MM.1S (cell line): ENCODE results near the gene CLEC3B.
A peak's percentile ranks its signal among the peaks of the same experiment; 100 is the strongest.

Experiments
- DNase-seq: peaks from one replicate; pipeline ENCODE4 v3.0.0-alpha.2; 2015
- H2AFZ ChIP-seq: fragments of 300-600 bp; sonication (generic); 2 replicates; pipeline ENCODE4 v1.6.0; 2016; ENCODE audit warnings: antibody characterized with exemption, low read length
- H3F3A ChIP-seq: fragments of 300-600 bp; sonication (generic); 2 replicates; pipeline ENCODE4 v1.6.1; 2016; ENCODE audit warnings: mild to moderate bottlenecking, antibody characterized with exemption, low read length, moderate library complexity, mixed read lengths; ENCODE audit not compliant: insufficient read depth
- H3K27ac ChIP-seq: fragments of 300-600 bp; sonication (generic); 2 replicates; pipeline ENCODE4 v1.5.1; 2016; ENCODE audit warnings: mild to moderate bottlenecking, low read length
- H3K27me3 ChIP-seq: fragments of 300-600 bp; sonication (generic); replicated peaks from 2 replicates; pipeline ENCODE4 v1.6.0; 2016; ENCODE audit warnings: low read length; ENCODE audit not compliant: insufficient read depth
- H3K36me3 ChIP-seq: fragments of 300-600 bp; sonication (generic); replicated peaks from 2 replicates; pipeline ENCODE4 v1.6.1; 2016; ENCODE audit warnings: mild to moderate bottlenecking, low read length, mixed read lengths; ENCODE audit not compliant: insufficient read depth
- H3K4me1 ChIP-seq: fragments of 300-600 bp; sonication (generic); 2 replicates; pipeline ENCODE4 v1.6.1; 2016; ENCODE audit warnings: low read length, mixed read lengths
- H3K4me2 ChIP-seq: fragments of 300-600 bp; sonication (generic); 2 replicates; pipeline ENCODE4 v1.6.0; 2016; ENCODE audit warnings: low read depth, low read length
- H3K4me3 ChIP-seq: fragments of 300-600 bp; sonication (generic); 2 replicates; pipeline ENCODE4 v1.5.1; 2016; ENCODE audit warnings: low read length, mixed read lengths
- H3K79me2 ChIP-seq: fragments of 300-600 bp; sonication (generic); 2 replicates; pipeline ENCODE4 v1.6.1; 2016; ENCODE audit warnings: mixed run types, low read length, mixed read lengths
- H3K9ac ChIP-seq: fragments of 300-600 bp; sonication (generic); 2 replicates; pipeline ENCODE4 v1.6.1; 2016; ENCODE audit warnings: low read length, mixed read lengths
- H3K9me2 ChIP-seq: fragments of 300-600 bp; sonication (generic); replicated peaks from 2 replicates; pipeline ENCODE4 v1.6.1; 2016; ENCODE audit warnings: mild to moderate bottlenecking, low read length, mixed read lengths; ENCODE audit not compliant: insufficient read depth
- H3K9me3 ChIP-seq: fragments of 300-600 bp; sonication (generic); replicated peaks from 2 replicates; pipeline ENCODE4 v1.6.1; 2016; ENCODE audit warnings: mild to moderate bottlenecking, low read length, mixed read lengths; ENCODE audit not compliant: insufficient read depth
- H4K20me1 ChIP-seq: fragments of 300-600 bp; sonication (generic); 2 replicates; pipeline ENCODE4 v1.6.1; 2016; ENCODE audit warnings: mild to moderate bottlenecking, low read length, moderate library complexity, mixed read lengths; ENCODE audit not compliant: insufficient read depth
- CTCF ChIP-seq: fragments of 300-600 bp; sonication (generic); IDR thresholded peaks from 2 replicates; pipeline ENCODE4 v1.5.1; 2016; ENCODE audit warnings: antibody characterized with exemption, low read length, mixed read lengths
- EZH2 ChIP-seq: fragments of 300-600 bp; sonication (generic); optimal IDR thresholded peaks from 2 replicates; pipeline ENCODE3; 2017; ENCODE audit warnings: low read depth, mild to moderate bottlenecking, antibody characterized with exemption, low read length, mixed read lengths
- EZH2phosphoT487 ChIP-seq: fragments of 300-600 bp; sonication (generic); IDR thresholded peaks from 2 replicates; pipeline ENCODE4 v1.6.1; 2018; ENCODE audit warnings: antibody characterized with exemption, low read length

The CLEC3B gene

GRCh38 chr3:45002720-45003119 is 23.4 kb upstream of the CLEC3B start:
- Histone ChIP-seq H3K9me2 (no peaks in the 10 kb centered on the region), H3K36me3 (peaks cover 8% of the 10 kb centered on the region; the same call in 1 of the 2 replicates), H3K4me3 (no peak overlapping the region), H3K9me3 (no peaks in the 10 kb centered on the region), H2AFZ (no peak overlapping the region), H3F3A (peaks cover 11% of the 10 kb centered on the region), H3K27ac (peak overlapping the region; percentile 68; the same call in 1 of the 2 replicates), H3K9ac (no peak overlapping the region), H3K4me2 (no peak overlapping the region; the same call in 1 of the 2 replicates), H3K27me3 (no peaks in the 10 kb centered on the region), H4K20me1 (no peaks in the 10 kb centered on the region), H3K4me1 (peaks cover 35% of the 10 kb centered on the region), H3K79me2 (peaks cover 12% of the 10 kb centered on the region; the same call in 1 of the 2 replicates)
- no peak for DNase-seq
- no peak for TF ChIP-seq CTCF
- no peak for TF ChIP-seq EZH2
- TF ChIP-seq EZH2phosphoT487, result no peak

- H3K79me2 ChIP-seq, result peaks cover 12% of the 10 kb centered on the region; the same call in 1 of the 2 replicates
- no peak overlapping the region for H3K9ac ChIP-seq
- peaks cover 5% of the 10 kb centered on the region; the same call in 1 of the 2 replicates for H3K36me3 ChIP-seq
- no peak overlapping the region for H2AFZ ChIP-seq
- TF ChIP-seq EZH2phosphoT487 (no peak), EZH2 (no peak), CTCF (no peak)
- H3K4me1 ChIP-seq, result peaks cover 35% of the 10 kb centered on the region
- H3F3A ChIP-seq, result peaks cover 11% of the 10 kb centered on the region
- H4K20me1 ChIP-seq, result no peaks in the 10 kb centered on the region
- H3K4me3 ChIP-seq, result 0 out of 2 replicates have a peak overlapping the region, but pooled peaks have one; percentile 14
- peak overlapping the region; percentile 68; the same call in 1 of the 2 replicates for H3K27ac ChIP-seq
- H3K27me3 ChIP-seq, result no peaks in the 10 kb centered on the region
- H3K9me3 ChIP-seq, result no peaks in the 10 kb centered on the region
- DNase-seq, result no peak
- no peaks in the 10 kb centered on the region for H3K9me2 ChIP-seq
- peak overlapping the region; percentile 64 for H3K4me2 ChIP-seq
Observed at GRCh38 chr3:45003406-45003805, 22.7 kb upstream of the CLEC3B start.

- no peaks in the 10 kb centered on the region for H3K27me3 ChIP-seq
- H3K4me2 ChIP-seq, result peak overlapping the region; percentile 64
- H3K9me2 ChIP-seq, result no peaks in the 10 kb centered on the region
- TF ChIP-seq EZH2 (no peak), EZH2phosphoT487 (no peak), CTCF (no peak)
- peak; percentile 85 for DNase-seq
- H3K9ac ChIP-seq, result no peak overlapping the region
- peak overlapping the region; percentile 68; the same call in 1 of the 2 replicates for H3K27ac ChIP-seq
- no peak overlapping the region for H2AFZ ChIP-seq
- H3K4me1 ChIP-seq, result peaks cover 35% of the 10 kb centered on the region
- H3K4me3 ChIP-seq, result 0 out of 2 replicates have a peak overlapping the region, but pooled peaks have one; percentile 14
- H3K79me2 ChIP-seq, result peaks cover 8% of the 10 kb centered on the region; the same call in 1 of the 2 replicates
- H3K9me3 ChIP-seq, result no peaks in the 10 kb centered on the region
- peaks cover 1% of the 10 kb centered on the region; the same call in 1 of the 2 replicates for H3K36me3 ChIP-seq
- H3F3A ChIP-seq, result peaks cover 11% of the 10 kb centered on the region
- H4K20me1 ChIP-seq, result no peaks in the 10 kb centered on the region
Observed at GRCh38 chr3:45003859-45004258, 22.2 kb upstream of the CLEC3B start.
